PC-9 (cell line): ENCODE data around the gene CSNK1G3. TPM values are rescaled to one million over a fixed set of nuclear protein-coding genes. Genes with fewer than 3 reads are reported as not detected.
A peak's percentile ranks its signal among the peaks of the same experiment; 100 is the strongest.

Experiments
- BruUV-seq: library from RNA; stranded (reverse); fragments of 400-500 nt; replicated peaks from 2 replicates; lab custom pipeline; 2021; lab: Mats Ljungman, UMichigan
- CTCF ChIA-PET: fragments of 300-600 bp; sonication (Branson Sonifier 250); formaldehyde crosslinking; loops from one replicate; lab custom pipeline; 2022; ENCODE audit warnings: antibody characterized with exemption; lab: Charles Lee
- POLR2A ChIA-PET: fragments of 300-600 bp; sonication (Branson Sonifier 250); formaldehyde crosslinking; loops from one replicate; lab custom pipeline; 2022; ENCODE audit warnings: antibody characterized with exemption; ENCODE audit not compliant: unreplicated experiment; lab: Charles Lee
- DNase-seq, 2 experiments: peaks; one replicate each; pipeline versions ENCODE4 v3.0.0 to v3.0.0-alpha.2; 2015 to 2022; ENCODE audit warnings: mixed read lengths in 1 of 2
- H2AFZ ChIP-seq: fragments of 200-600 bp; sonication (generic); 2 replicates; pipeline ENCODE4 v1.8.1; 2017; ENCODE audit warnings: antibody characterized with exemption
- H3F3A ChIP-seq: fragments of 200-600 bp; sonication (generic); 2 replicates; pipeline ENCODE4 v1.8.1; 2017; ENCODE audit warnings: antibody characterized with exemption, mild to moderate bottlenecking, low read depth; ENCODE audit not compliant: insufficient read depth
- H3K27ac ChIP-seq: fragments of 200-600 bp; sonication (generic); 2 replicates; pipeline ENCODE4 v1.6.1; 2016; ENCODE audit warnings: mixed run types
- H3K27me3 ChIP-seq: fragments of 200-600 bp; sonication (generic); 2 replicates; pipeline ENCODE4 v1.6.1; 2016; ENCODE audit warnings: low read depth, mixed run types; ENCODE audit not compliant: insufficient read depth
- H3K36me3 ChIP-seq: fragments of 200-600 bp; sonication (generic); 2 replicates; pipeline ENCODE4 v1.6.1; 2016; ENCODE audit warnings: low read depth, mixed run types
- H3K4me1 ChIP-seq: fragments of 200-600 bp; sonication (generic); replicated peaks from 2 replicates; pipeline ENCODE4 v1.6.1; 2016; ENCODE audit warnings: mixed run types; ENCODE audit not compliant: insufficient read depth
- H3K4me2 ChIP-seq: fragments of 200-600 bp; sonication (generic); 2 replicates; pipeline ENCODE4 v1.6.1; 2017; ENCODE audit warnings: mixed run types
- H3K4me3 ChIP-seq: fragments of 200-600 bp; sonication (generic); 2 replicates; pipeline ENCODE4 v1.6.1; 2016; ENCODE audit warnings: mixed run types
- H3K79me2 ChIP-seq: fragments of 200-600 bp; sonication (generic); 2 replicates; pipeline ENCODE4 v1.6.1; 2017; ENCODE audit warnings: low read depth, mixed run types
- H3K9me2 ChIP-seq: fragments of 200-600 bp; sonication (generic); 2 replicates; pipeline ENCODE4 v1.8.1; 2017; ENCODE audit warnings: mild to moderate bottlenecking; ENCODE audit not compliant: insufficient read depth
- H3K9me3 ChIP-seq: fragments of 200-600 bp; sonication (generic); 2 replicates; pipeline ENCODE4 v1.8.1; 2016; ENCODE audit warnings: low read depth; ENCODE audit not compliant: insufficient read depth
- H4K20me1 ChIP-seq: fragments of 200-600 bp; sonication (generic); 2 replicates; pipeline ENCODE4 v1.8.1; 2017; ENCODE audit not compliant: insufficient read depth
- CTCF ChIP-seq: fragments of 200-600 bp; sonication (generic); conservative IDR thresholded peaks from 2 replicates; pipeline ENCODE4 v1.6.1; 2017; ENCODE audit warnings: mixed run types, antibody characterized with exemption, mild to moderate bottlenecking, moderate library complexity
- EZH2 ChIP-seq: fragments of 200-600 bp; sonication (generic); IDR thresholded peaks from 2 replicates; pipeline ENCODE4 v1.8.0; 2017; ENCODE audit warnings: antibody characterized with exemption, low read depth
- intact Hi-C: fragments of 100-400 bp; cut with micrococcal nuclease; formaldehyde crosslinking; loops from one replicate; pipeline ENCODE4 v1.10.0; 2022; ENCODE audit not compliant: unreplicated experiment
- total RNA-seq: library from RNA; stranded (reverse); gene quantifications from 2 replicates; pipeline ENCODE4 v1.2.3, GENCODE V29; 2021

CSNK1G3 gene
- total RNA-seq, 1 experiment from 2014 or later: 39.0 TPM

GRCh38 chr5:123478546-123478945 is 33.4 kb upstream of the CSNK1G3 start:
- Histone ChIP-seq H3K79me2 (no peaks in the 10 kb centered on the region), H3K4me3 (no peak overlapping the region), H3K27me3 (no peaks in the 10 kb centered on the region), H3K9me3 (no peaks in the 10 kb centered on the region), H3K27ac (no peak overlapping the region), H3K4me1 (peaks cover 5% of the 10 kb centered on the region; the same call in 1 of the 2 replicates), H3K4me2 (no peak overlapping the region), H3F3A (no peaks in the 10 kb centered on the region), H4K20me1 (no peaks in the 10 kb centered on the region), H3K36me3 (no peaks in the 10 kb centered on the region), H2AFZ (no peak overlapping the region), H3K9me2 (peaks cover 4% of the 10 kb centered on the region; the same call in 1 of the 2 replicates)
- intact Hi-C loops: no loop called here
- ChIA-PET CTCF (no interaction called here), POLR2A (no interaction called here)
- TF ChIP-seq CTCF (no peak), EZH2 (no peak)
- BruUV-seq: no TSS peak
- DNase-seq: no peak

DNA sequence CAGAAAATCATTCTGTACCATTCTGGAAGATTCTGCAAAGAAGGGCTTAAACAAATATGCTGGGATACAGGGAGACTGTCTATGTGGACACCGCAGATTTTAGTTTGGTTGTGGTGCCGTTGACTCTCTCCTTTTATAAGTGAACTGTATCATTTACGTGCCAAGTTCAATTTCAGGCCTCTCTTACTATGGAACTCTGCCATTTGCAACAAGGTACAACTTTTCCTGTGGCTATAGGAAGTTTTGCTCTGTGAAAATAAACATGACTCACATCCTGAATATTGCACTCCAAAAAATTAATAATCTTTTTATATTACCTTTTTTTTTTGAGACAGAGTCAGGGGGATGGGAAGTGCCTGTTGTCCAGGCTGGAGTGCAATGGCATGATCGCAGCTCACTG is 29.7 kb upstream of the CSNK1G3 start:
- TF ChIP-seq EZH2 (no peak), CTCF (no peak)
- ChIA-PET POLR2A (no interaction called here), CTCF (no interaction called here)
- Histone ChIP-seq H3K9me3 (no peaks in the 10 kb centered on the region), H3K36me3 (no peaks in the 10 kb centered on the region), H3K79me2 (no peaks in the 10 kb centered on the region), H3K4me2 (no peak overlapping the region), H3F3A (no peaks in the 10 kb centered on the region), H3K27me3 (no peaks in the 10 kb centered on the region), H3K4me1 (peaks cover 5% of the 10 kb centered on the region; the same call in 1 of the 2 replicates), H3K9me2 (peaks cover 4% of the 10 kb centered on the region; the same call in 1 of the 2 replicates), H4K20me1 (no peaks in the 10 kb centered on the region), H2AFZ (peak overlapping the region; percentile 76; the same call in 1 of the 2 replicates), H3K4me3 (no peak overlapping the region), H3K27ac (no peak overlapping the region)
- DNase-seq: no peak
- intact Hi-C loops: no loop called here
- BruUV-seq: no TSS peak

GRCh38 chr5:123483446-123484077 is 28.4 kb upstream of the CSNK1G3 start:
- H3K27me3 ChIP-seq: no peaks in the 10 kb centered on the region
- no peak overlapping the region for H3K4me2 ChIP-seq
- POLR2A ChIA-PET: no interaction called here
- no peak for TF ChIP-seq EZH2
- TF ChIP-seq CTCF: no peak
- no peak overlapping the region for H3K4me3 ChIP-seq
- H3K4me1 ChIP-seq: peaks cover 5% of the 10 kb centered on the region; the same call in 1 of the 2 replicates
- no peaks in the 10 kb centered on the region for H3K9me2 ChIP-seq
- no peaks in the 10 kb centered on the region for H3F3A ChIP-seq
- CTCF ChIA-PET: interaction anchor here (0.6 kb wide), 1 partner anchor 91 kb away, joined by 3 read pairs; no protein-coding TSS in a partner anchor
- no peaks in the 10 kb centered on the region for H3K36me3 ChIP-seq
- DNase-seq: no peak
- H3K79me2 ChIP-seq: no peaks in the 10 kb centered on the region
- intact Hi-C loops: no loop called here
- no peaks in the 10 kb centered on the region for H3K9me3 ChIP-seq
- BruUV-seq: no TSS peak
- no peak overlapping the region for H2AFZ ChIP-seq
- no peak overlapping the region for H3K27ac ChIP-seq
- no peaks in the 10 kb centered on the region for H4K20me1 ChIP-seq
